Mammary epithelial cell (primary cell): Measurements from ENCODE around the gene CCDC33.

Experiments used
- CTCF ChIP-seq, 2 donors: IDR thresholded peaks in 1 of 2; conservative IDR thresholded peaks in 1 of 2; 2 replicates each; pipeline ENCODE4 v1.5.1; 2011 to 2012; ENCODE audit warnings: inconsistent platforms in 2 of 2, low read length in 2 of 2, mild to moderate bottlenecking in 2 of 2, control low read depth in 1 of 2, low read depth in 1 of 2; ENCODE audit not compliant: insufficient read depth in 1 of 2; ENCODE audit errors: extremely low read depth in 1 of 2
- EZH2 ChIP-seq: IDR thresholded peaks from 2 replicates; pipeline ENCODE4 v1.6.1; 2012; ENCODE audit warnings: low read length, inconsistent platforms, borderline replicate concordance

GRCh38 chr15:74302821-74303359 lies 66.8 kb downstream of the CCDC33 start:
- peak; percentile 50 to 84 for TF ChIP-seq CTCF (conservative IDR thresholded peaks at IDR 0.05 in 1 of 2, IDR thresholded peaks at IDR 0.05 in 1 of 2; ENCODE audit: extremely low read depth in 1 of 2, insufficient read depth in 1 of 2, low read depth in 1 of 2, low read length in 2 of 2)
- no peak for TF ChIP-seq EZH2
